CD4-positive, alpha-beta T cell treated with Interleukin-4 for 1 hour (primary cell): ENCODE results near the gene TIMM10B.

Experiments
- DNase-seq, 2 donors: peaks; one replicate each; pipeline ENCODE4 v3.0.0-alpha.2; 2020 to 2022

The TIMM10B gene

GRCh38 chr11:6473451-6474412 lies 7.6 kb upstream of the TIMM10B start, which contains the start of gene TRIM3:
TRIM3 (minus strand) TSS chr11:6473941; CDS start chr11:6465695, 8,246 bp downstream.
- DNase-seq = peak; percentile 78 to 80

DNA sequence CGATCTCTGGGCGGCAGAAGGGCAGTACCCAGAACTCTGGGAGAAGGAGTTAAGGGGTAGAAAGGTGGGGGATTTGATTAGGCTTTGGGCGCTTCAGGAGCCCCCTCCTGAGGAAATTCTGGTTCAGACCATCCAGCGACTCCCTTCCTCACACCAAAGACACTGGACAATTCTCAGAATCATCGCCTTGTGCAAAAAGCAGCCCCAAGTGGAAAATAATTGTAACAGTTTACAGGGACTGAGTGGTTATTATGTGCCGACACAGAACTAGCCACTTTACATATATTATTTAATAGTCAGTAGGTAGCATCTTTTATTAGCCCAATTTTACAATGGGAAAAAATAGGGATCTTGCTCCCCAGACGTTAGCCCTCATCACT lies 6.9 kb upstream of the TIMM10B start:
- no peak for DNase-seq

DNA sequence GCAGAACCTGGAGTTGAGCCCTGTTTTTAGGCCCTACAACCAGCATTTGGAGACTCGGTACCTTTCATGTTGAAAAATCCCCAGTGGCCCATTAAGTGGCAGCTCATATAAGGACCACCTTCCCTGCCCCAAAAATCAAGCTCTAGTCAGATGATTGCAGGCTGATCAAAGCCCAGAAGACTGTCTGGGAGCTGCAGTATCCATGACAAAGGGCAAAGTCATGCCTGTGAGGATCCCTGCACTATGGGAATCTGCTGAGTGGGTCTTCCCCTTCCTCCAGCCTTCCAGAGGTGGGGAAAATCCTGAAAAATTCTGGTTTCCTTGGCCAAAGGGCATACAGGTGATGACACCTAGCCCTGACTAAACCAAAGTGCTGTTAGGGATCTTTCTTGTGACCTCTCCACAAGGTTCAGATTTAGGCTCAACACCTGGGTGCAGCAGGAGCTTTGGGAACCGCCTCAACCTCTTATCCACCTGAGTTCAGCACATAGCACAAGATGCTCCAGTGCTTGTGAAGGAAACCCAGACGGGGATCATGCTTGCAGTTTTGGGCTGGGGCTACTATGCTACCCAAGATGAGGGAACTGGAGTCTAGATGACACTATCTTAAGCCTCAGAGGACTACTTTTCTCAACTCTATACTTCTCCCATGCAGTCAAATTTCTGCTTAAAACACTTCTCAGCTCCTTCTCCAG lies 6.3 kb upstream of the TIMM10B start:
- peak in 1 of 2 donors; percentile 15 for DNase-seq

GRCh38 chr11:6475936-6476335 lies 5.4 kb upstream of the TIMM10B start:
- DNase-seq = no peak

- no peak for DNase-seq
Observed at GRCh38 chr11:6476571-6476970, 4.7 kb upstream of the TIMM10B start.

GRCh38 chr11:6480299-6480914 lies 894 bp upstream of the TIMM10B start:
- no peak for DNase-seq

GRCh38 chr11:6481924-6482275 lies 599 bp downstream of the TIMM10B start:
- DNase-seq = peak in 1 of 2 donors; percentile 15

DNA sequence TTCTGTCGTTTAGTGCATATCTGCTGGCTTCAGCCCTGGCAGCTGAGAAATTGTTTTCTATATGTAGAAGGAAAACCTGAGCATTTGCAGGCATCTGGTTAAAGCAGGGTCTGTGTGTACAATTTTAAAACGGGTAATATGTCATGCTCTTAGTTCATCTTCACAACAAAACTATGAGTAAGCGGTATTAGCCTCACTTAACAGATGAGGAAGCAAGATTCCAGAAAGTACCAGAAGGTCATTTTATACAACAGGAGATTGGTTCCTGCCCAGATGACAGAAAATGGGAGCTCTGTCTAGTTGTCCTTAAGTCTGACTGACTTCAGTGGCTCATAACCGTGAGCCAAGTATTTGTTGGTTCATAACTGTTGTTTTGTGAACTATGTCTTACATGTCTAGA lies 1.1 kb downstream of the TIMM10B start:
- no peak for DNase-seq

DNA sequence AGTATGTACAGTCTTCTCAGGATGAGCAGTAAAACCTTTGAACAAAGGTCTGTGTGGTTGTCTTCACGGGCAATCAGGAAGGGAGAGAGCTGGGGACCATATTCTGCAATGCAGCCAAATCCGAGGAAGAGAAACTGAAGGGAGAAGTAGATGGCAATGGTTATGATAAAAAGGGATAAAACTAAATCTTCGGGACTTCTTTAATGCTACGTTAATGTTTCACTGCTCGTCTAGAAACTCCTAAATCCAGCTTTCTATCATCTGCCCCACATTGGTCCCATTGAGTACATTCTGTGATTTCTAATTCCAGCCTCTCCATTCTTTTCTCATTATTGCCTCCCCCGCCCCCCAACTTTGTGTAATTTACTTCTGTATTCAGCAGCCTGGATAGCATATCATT lies 1.7 kb downstream of the TIMM10B start:
- DNase-seq = no peak

DNA sequence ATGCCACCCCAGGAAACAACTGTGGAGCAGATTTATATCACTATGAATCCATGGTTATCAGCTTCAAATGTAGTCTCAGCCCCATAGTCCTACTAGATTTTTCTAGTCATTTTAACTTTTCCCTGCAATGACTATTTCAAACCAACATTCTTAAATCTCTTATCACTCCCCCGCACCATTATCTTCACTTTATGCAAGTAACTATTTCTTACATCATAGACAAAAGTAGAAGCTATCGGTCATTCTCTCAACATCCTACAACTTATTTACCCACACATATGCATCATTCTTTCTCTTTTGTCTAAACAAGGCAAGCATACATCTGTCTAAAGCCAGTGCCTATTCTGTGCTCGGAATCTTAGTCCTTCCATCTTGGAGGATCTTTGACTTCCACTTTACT lies 4.4 kb downstream of the TIMM10B start:
- DNase-seq = no peak

- DNase-seq = no peak
Observed at GRCh38 chr11:6486256-6486655, 5.0 kb downstream of the TIMM10B start.

DNA sequence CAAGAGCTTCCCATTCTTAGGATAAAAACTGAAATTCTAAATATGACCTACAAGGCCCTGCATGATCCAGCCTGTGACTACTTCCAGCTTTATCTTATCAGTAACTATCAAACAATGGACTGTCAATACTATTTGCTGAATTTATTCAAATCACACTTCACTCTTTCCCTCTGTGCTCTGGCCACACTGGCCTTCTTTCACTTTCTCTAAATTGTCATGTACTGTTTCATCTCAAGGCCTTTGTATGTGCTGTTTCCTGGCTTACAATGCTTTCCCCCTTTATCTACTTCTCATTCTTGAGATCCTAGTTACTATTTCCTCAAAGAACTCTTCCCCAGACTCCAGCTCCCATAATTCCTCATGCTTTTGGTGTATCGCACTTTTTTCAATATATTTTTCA lies 5.6 kb downstream of the TIMM10B start:
- no peak for DNase-seq

DNA sequence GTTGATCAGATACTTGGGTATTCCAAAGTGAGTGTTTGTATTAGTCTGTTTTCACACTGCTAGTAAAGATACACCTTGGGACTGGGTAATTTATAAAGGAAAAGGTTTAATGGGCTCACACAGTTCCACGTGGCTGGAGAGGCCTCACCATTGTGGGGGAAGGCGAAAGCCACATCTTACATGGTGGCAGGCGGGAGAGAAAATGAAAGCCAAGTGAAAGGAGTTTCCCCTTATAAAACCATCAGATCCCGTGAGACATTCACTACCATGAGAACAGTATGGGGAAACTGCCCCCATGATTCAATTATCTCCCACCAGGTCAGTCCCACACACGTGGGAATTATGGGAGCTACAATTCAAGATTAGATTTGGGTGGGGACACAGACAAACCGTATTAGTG lies 7.0 kb downstream of the TIMM10B start:
- no peak for DNase-seq

- no peak for DNase-seq
Observed at GRCh38 chr11:6488821-6489220, 7.5 kb downstream of the TIMM10B start.

- DNase-seq = no peak
Observed at GRCh38 chr11:6489306-6489705, 8.0 kb downstream of the TIMM10B start.

GRCh38 chr11:6497069-6497839 lies 16.0 kb downstream of the TIMM10B start, which contains the start of gene DNHD1:
DNHD1 (plus strand) TSS chr11:6497280; CDS start chr11:6498216, 936 bp downstream.
- DNase-seq = no peak

DNA sequence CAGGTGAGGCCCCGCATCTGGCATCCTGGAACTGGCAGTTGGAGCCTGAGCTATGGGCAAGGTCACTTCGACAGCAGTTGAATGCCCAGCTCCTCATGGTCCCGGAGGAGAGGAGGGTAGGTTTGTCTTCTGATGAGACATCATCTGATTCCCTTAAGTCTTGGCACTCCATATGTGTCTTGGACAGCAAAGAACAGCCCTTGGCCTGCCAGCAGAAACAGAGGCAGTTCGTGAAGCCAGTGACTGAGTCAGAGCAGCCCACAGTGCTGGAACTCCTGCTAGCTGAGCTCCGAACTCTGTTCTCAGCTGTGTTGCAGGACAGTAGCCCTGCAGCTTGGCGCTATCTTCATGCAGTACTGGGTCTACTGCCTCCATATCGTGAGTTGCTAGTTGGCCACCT lies 16.8 kb downstream of the TIMM10B start:
- DNase-seq = no peak

DNA sequence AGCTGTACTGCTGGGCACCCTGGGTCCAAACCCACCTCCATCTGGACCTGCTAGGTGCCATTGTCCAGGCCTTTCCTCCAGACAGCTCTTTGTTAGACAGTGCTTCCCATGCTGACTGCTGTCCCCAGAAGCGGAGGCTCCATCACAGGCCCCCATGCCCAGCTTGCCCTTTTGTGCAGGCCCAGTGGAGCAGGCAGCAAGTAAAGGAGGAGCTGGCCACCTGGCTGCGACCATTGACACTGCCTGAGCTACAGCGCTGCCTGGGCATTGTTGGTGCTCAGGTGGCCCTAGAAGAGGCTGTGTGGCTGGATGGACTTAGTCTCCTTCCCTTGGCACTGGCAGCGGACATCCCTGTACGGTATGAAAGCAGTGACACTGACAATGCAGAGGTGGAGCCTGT lies 17.2 kb downstream of the TIMM10B start:
- no peak for DNase-seq

DNA sequence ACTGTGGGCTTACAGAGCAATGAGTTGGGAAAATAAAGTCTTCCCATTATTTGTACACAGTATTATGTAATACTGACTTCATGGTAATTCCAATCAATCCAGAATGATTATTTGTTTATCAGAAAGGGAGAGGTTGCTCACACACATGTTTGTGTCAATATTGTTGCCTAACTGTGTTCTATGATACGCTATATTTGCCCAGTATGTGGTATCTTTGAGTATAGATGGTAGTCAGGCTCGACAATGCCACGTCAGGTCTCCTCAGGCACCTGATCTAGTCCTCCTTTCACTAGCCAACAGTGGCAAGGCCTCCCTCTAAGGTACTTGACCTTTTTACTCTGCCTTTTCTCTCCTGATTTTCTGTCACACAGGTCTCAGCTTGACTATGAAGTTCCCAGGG lies 21.1 kb downstream of the TIMM10B start:
- DNase-seq = no peak

DNA sequence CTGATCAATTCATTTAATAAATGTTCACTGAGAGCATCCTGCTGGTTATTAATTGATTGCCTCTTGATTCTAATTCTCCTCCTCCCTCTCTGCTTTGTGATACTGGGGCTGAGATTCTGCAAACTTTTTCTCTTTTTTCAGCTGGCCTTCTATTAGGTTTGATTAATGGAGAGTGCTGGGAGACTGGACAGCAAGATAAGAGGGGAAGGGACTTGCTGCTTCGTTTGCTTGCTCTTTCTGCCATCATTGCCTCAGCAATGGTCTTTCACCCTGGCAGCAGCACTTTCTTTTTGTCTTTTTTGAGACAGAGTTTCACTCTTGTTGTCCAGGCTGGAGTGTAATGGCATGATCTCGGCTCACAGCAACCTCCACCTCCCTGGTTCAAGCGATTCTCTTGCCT lies 22.9 kb downstream of the TIMM10B start:
- no peak for DNase-seq

DNA sequence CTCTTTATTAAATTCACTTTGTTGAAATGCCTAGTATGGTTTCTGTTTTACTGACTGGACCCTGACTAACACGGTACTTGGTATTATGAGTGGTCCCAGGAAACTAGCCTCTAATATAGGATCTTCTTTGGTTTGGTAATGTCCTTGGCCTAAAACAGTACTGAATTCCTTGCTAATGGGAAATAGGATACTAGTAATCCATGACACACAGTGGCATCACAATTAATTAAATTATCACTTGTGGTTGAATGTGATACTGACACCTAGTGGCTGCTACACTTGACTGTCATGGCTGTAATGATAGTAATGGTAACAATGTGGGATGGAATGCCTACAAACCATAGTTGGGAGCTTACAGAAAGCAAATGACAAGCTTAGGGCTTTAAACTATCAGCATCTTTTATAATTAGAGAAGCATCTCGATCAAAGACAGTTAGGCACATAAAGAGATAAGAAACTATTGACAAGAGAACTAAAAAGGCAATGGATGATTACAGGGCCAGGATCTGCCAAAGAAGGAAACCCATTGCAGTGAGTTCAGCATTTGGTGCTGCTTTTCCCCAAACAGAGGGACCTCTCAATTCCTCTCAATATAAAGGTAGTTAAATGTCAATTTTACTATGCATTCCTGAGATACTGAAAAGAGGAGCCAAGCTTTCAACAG lies 24.4 kb downstream of the TIMM10B start:
- DNase-seq = peak in 1 of 2 donors; percentile 52

- DNase-seq = no peak
Observed at GRCh38 chr11:6516865-6517264, 35.6 kb downstream of the TIMM10B start.
